ENCODE measurements around the gene PCK2.
A peak's percentile ranks its signal among the peaks of the same experiment; 100 is the strongest.

PCK2 gene

GRCh38 chr14:24077086-24077485, 17.0 kb upstream of the PCK2 start:
- no peak for DNase-seq

DNA sequence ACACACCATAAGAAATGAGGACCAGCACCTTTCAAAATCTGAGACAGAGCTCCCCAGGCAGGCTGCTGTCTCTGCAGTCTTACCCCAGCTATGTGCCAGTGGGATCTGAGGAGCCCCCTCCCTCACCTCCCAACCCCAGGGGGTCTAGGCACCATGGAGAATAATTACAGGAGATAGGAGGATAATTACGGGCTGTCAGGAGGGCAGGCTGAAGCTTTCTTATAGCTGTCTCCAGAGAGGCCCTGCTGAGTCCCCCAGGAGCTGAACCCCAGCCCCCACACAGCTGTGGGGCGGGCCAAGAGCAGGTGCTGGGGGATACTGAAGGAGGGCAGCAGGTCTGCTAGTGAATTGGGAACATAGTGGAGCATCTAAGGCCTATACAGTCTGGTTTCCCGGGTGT, 16.0 kb upstream of the PCK2 start:
- no peak for DNase-seq

GRCh38 chr14:24079491-24080141, 14.5 kb upstream of the PCK2 start:
- DNase-seq: peak; percentile 93

DNA sequence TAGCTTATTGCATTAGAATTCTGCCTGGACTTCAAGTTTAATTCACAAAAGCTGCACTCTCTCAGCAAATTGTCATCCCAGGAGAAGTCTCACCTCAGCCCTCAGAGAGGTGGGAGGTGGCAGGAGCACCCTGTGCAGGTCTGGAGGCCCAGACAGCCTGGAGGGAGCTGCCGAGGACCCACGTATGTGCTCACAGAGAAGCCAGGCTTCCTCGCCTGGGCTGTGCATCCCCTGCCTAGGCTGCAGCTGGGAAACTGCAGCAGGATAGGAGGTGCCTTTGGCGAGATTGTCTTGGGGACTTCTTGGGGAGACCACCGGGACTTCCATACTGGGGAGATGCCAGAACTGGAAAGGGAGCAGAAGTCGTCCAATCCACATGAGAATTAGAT, 14.0 kb upstream of the PCK2 start:
- peak; percentile 47 for DNase-seq

GRCh38 chr14:24080888-24081738, 13.0 kb upstream of the PCK2 start:
- DNase-seq: peak; percentile 68

GRCh38 chr14:24081739-24082211, 12.3 kb upstream of the PCK2 start:
- DNase-seq: no peak

DNA sequence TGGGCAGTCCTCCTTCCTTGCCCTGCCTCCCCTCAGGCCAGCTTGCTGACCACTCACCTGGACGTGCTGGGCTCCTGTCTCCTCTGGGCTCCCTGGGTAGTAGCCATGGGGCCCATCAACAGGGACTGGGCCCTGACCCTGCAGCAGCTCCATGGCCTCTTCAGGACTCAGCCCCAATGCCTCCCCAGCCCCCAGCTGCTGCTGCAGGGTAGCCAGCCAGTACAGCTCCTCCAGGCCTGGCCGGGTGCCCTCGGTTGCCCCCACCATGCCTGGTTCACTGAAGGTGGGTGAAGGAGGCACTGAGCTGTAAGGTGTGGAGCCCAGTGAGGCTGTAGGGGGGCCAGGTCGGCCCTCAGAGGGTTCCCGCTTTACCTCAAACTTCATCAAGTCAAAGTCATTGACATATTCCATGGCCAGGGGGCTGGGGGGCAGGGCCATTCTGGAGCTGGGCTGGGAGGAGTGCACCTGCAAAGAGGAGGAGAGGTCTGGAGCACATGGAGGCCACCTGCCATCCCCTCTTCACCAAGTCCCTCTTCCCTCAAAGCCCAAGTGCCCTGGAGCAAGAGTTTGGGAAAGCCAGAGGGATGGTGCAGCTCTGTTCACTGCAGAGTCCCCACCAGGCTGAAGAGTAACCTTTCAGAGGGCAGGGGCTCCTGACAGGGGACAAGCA, 11.6 kb upstream of the PCK2 start:
- no peak for DNase-seq

- no peak for DNase-seq
Measured at GRCh38 chr14:24083462-24083861, 10.6 kb upstream of the PCK2 start.

DNA sequence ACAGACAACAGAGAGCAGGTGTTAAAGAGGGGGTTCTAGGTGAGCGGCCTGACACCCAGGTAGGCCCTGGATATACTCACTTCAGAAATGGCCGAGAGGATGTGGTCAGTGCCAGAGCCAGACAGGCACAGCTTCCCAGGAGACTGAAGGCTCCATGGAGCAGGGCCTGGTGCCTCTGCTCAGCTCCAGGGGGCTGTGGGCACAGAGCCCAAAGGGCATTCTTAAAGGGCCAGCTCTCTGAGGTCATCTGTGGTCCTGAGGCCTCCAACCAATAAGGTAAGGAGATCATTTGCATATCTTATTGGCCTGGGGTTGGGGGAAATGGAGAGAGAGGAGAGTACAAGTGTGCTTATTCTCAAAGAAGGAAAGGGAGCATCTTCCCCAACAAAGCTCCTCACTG, 9.7 kb upstream of the PCK2 start:
- DNase-seq: no peak

GRCh38 chr14:24085215-24085614, 8.9 kb upstream of the PCK2 start:
- no peak for DNase-seq

DNA sequence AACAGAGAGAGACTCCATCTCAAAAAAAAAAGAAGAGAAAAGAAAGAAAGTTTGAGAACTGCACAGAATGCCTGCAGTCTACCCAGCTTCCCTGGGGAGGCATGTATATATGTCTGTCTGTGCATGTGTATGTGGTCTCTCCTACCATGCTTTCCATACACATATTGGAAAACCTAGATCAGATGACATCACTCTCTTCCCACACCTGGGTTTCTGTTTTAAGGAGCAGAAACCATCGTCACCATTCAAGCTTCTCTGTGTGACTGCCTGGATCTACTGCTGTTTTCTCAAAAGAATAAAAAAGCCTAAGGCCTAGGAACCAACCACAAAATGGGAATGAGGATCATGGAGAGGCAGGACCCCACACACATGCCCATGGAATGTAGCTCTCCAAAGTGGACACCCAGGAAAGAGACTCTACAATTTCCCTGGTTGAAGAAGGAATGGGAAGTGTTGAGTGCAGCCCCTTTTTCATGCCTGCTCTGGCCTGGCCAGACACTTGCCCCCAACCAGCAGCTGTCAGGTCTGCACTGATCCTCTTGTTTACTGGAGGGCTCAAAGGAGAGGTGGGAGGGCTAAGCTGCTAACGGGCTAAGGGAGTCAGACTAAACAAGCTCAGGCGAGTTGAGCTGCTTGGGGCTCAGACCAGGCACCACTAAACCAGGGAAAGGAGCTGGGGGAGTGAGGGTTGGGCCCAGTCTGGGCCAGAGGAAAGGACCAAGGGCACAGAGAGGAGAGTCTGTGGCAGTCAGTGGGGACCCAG, 7.7 kb upstream of the PCK2 start:
- no peak for DNase-seq

- DNase-seq: no peak
Measured at GRCh38 chr14:24087004-24087403, 7.1 kb upstream of the PCK2 start.

GRCh38 chr14:24088095-24088494, 6.0 kb upstream of the PCK2 start:
- no peak for DNase-seq

DNA sequence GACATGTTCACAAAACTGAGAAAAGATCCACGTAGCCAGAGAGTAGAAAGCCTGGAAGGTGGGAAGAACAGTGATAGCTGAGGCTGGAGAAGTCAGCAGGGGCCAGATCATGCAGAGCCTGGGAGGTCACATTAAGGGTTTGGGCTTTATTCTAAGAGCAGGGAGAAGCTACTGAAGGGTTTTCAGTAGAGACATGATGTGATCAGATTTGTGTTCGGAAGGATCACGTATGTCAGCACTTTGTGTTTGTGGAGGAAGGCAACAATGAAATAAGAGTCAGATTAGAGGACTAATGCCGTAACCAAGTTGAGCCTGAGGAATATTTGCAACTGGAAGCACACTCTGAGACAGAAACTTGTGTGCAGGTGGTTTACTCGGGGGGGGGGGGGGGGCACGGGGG, 4.2 kb upstream of the PCK2 start:
- no peak for DNase-seq

GRCh38 chr14:24092110-24092504, 2.0 kb upstream of the PCK2 start:
- DNase-seq: no peak

DNA sequence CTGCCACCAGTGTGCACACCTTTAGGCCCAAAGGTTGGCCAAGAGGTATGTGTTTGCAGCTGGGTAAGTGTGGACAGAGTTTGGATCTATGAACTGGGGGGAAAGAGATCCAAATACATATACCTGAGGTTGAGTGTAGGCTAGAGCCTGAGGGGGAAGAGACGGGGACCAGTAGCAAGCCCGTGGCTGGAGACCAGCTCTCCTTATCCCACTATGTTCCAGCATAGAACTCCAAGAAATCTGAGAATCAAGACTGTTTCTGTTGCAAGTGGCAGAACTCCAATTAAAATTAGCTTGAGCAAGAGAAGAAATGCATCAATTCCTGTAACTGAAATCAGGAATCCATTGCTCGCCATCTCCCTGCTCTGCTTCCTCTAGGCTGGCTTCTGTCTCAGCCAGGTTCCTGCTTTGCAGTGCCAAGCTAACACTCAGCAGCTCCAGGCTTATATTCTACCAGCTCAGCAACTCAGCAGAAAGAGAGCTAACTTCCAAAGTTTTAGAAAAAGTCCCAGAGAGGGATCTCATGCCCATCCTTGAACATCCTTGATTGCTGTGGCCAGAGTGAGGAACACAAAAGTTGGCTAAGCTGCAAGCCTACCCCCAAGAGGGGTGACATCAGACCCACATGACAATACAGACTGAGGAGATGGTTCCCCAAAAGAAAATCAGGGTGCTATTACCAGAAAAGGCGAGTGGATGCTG, 1.5 kb upstream of the PCK2 start:
- DNase-seq: no peak

DNA sequence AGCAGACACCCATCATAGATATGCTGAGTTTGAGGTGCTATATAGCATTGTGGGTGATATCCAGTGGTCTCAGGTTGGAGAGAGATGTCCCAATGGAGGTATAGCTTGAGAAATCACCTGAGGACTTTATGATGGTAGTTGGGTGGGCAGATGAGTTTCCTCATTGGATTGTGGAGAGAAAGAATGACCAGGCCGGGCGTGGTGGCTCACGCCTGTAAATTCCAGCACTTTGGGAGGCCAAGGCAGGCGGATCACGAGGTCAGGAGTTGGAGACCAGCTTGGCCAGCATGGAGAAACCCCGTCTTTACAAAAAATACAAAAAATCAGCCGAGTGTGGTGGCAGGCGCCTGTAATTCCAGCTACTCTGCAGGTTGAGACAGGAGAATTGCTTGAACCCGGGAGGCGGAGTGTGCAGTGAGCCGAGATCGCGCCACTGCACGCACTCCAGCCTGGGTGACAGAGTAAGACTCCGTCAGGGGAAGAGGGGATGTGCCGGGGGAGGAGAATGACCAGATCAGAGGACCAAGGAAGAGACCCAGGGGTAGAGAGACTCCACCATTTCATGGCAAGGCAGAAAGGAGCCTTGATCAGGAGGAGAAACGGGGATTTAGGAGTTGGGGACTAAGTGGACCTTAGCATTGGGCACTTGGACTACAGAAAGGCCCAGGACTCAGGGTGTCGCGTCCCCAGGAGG, 757 bp upstream of the PCK2 start:
- DNase-seq: no peak

DNA sequence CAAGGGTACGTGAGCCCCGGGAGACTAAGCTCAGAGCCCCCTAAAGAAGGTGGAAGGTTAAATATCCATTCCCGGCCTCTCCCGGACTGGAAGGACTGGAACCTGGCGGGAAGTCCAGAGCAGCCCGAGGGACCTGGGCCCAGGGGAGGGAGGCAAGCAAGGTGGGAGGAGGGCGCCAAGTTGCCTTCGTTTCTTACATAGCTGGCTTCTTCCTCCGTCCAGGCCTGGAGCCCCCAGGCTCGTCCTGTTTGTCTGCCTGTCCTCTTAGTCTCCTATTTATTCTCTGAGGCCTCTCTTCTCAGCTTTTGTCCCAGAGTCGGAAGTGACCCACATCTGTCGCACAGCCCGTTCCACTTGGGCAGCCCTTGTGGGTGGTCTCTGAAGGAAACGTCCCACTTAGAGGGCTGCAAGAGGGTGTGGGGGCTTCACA, 745 bp downstream of the PCK2 start:
- no peak for DNase-seq

GRCh38 chr14:24095271-24096068, 1.4 kb downstream of the PCK2 start:
- DNase-seq: no peak

- DNase-seq: no peak
Measured at GRCh38 chr14:24096545-24097181, 2.6 kb downstream of the PCK2 start.

Data from NCI-H1694 treated with DMSO at 0.1 percent for 48 hours (cell line).